Measurements from ENCODE around the gene CEP164.
"Not testable (repeated sequence)": the region's sequence is repeated elsewhere in the genome, so short reads cannot be mapped to it uniquely, and the experiment has no call there.

Gene CEP164

GRCh38 chr11:117442049-117442868 is 114.6 kb downstream of the CEP164 start:
- no peak for DNase-seq (ENCODE audit: low spot score)

GRCh38 chr11:117442869-117443239 is 115.2 kb downstream of the CEP164 start:
- no peak for DNase-seq (ENCODE audit: low spot score)

- DNase-seq (ENCODE audit: low spot score), result no peak
Observed at GRCh38 chr11:117443266-117444186, 115.9 kb downstream of the CEP164 start.

- DNase-seq (ENCODE audit: low spot score), result no peak
Observed at GRCh38 chr11:117444256-117444655, 116.6 kb downstream of the CEP164 start.

GRCh38 chr11:117444711-117445658 is 117.3 kb downstream of the CEP164 start:
- DNase-seq (ENCODE audit: low spot score), result no peak

- DNase-seq (ENCODE audit: low spot score), result no peak
Observed at GRCh38 chr11:117449111-117449693, 121.5 kb downstream of the CEP164 start.

- no peak for DNase-seq (ENCODE audit: low spot score)
Observed at GRCh38 chr11:117453886-117454563, 126.4 kb downstream of the CEP164 start.

GRCh38 chr11:117454564-117454917 is 126.9 kb downstream of the CEP164 start:
- no peak for DNase-seq (ENCODE audit: low spot score)

- DNase-seq (ENCODE audit: low spot score), result no peak
Observed at GRCh38 chr11:117456027-117456720, 128.5 kb downstream of the CEP164 start.

- not testable (repeated sequence) for DNase-seq (ENCODE audit: low spot score)
Observed at GRCh38 chr11:117456721-117457029, 129.0 kb downstream of the CEP164 start.

- no peak for DNase-seq (ENCODE audit: low spot score)
Observed at GRCh38 chr11:117457031-117457785, 129.6 kb downstream of the CEP164 start.

- DNase-seq (ENCODE audit: low spot score), result no peak
Observed at GRCh38 chr11:117457835-117458234, 130.2 kb downstream of the CEP164 start.

- no peak for DNase-seq (ENCODE audit: low spot score)
Observed at GRCh38 chr11:117458275-117459122, 130.8 kb downstream of the CEP164 start.

- no peak for DNase-seq (ENCODE audit: low spot score)
Observed at GRCh38 chr11:117459123-117459978, 131.7 kb downstream of the CEP164 start.

- no peak for DNase-seq (ENCODE audit: low spot score)
Observed at GRCh38 chr11:117459979-117460300, 132.3 kb downstream of the CEP164 start.

- DNase-seq (ENCODE audit: low spot score), result no peak
Observed at GRCh38 chr11:117461396-117462182, 133.9 kb downstream of the CEP164 start.

GRCh38 chr11:117462183-117462863 is 134.7 kb downstream of the CEP164 start:
- no peak for DNase-seq (ENCODE audit: low spot score)

Data from hematopoietic multipotent progenitor cell treated with erythropoietin and hydrocortisone succinate and interleukin-3 and kit ligand, for 17 days (in vitro differentiated cells).